ENCODE results near the gene ARHGAP5. TPM values are rescaled to one million over a fixed set of nuclear protein-coding genes. Genes with fewer than 3 reads are reported as not detected.
"Not testable (repeated sequence)": the region's sequence is repeated elsewhere in the genome, so short reads cannot be mapped to it uniquely, and the experiment has no call there.

The ARHGAP5 gene
- total RNA-seq, 1 donor, result 89.5 TPM

DNA sequence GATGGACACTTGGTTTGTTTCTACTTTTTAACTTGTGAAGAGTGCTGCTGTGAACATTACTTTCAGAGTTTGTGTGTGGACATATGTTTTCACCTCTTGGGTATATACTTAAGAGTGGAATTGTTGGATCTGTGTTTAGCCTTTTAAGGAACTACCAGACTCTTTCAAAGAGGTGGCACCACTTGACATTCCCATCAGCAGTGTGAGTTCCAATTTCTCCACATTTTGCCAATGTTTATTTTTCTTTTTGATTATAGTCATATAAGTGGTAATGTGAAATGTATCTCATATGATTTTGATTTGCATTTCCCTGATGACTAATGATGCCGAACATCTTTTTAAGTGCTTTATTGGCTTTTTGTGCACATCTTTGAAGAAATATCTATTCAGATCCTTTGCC, 44.8 kb downstream of the ARHGAP5 start:
- H3K9me3 ChIP-seq (ENCODE audit: low read depth, low read length), result no peaks in the 10 kb centered on the region
- H3K4me3 ChIP-seq (ENCODE audit: low read length), result no peak overlapping the region
- no peaks in the 10 kb centered on the region for H3K27me3 ChIP-seq (ENCODE audit: insufficient read depth, low read length)
- no peaks in the 10 kb centered on the region for H3K4me1 ChIP-seq (ENCODE audit: insufficient read depth, low read length)

DNA sequence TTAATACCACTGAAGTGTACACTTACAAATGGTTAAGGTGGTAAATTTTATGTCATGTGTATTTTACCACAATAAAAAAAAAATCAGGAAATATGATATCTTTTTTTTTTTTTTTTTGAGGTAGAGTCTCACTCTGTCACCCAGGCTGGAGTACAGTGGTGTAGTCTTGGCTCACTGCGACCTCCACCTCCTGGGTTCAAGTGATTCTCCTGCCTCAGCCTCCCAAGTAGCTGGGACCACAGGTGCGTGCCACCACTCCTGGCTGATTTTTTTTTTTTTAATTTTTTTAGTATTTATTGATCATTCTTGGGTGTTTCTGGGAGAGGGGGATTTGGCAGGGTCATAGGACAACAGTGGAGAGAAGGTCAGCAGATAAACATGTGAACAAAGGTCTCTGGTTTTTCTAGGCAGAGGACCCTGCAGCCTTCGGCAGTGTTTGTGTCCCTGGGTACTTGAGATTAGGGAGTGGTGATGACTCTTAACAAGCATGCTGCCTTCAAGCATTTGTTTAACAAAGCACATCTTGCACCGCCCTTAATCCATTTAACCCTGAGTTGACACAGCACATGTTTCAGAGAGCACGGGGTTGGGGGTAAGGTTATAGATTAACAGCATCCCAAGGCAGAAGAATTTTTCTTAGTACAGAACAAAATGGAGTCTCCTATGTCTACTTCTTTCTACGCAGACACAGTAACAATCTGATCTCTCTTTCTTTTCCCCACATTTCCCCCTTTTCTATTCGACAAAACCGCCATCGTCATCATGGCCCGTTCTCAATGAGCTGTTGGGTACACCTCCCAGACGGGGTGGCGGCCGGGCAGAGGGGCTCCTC, 50.0 kb downstream of the ARHGAP5 start:
- H3K4me3 ChIP-seq (ENCODE audit: low read length); H3K9me3 ChIP-seq (ENCODE audit: low read depth, low read length); H3K4me1 ChIP-seq (ENCODE audit: insufficient read depth, low read length); H3K27me3 ChIP-seq (ENCODE audit: insufficient read depth, low read length): not testable (repeated sequence)

DNA sequence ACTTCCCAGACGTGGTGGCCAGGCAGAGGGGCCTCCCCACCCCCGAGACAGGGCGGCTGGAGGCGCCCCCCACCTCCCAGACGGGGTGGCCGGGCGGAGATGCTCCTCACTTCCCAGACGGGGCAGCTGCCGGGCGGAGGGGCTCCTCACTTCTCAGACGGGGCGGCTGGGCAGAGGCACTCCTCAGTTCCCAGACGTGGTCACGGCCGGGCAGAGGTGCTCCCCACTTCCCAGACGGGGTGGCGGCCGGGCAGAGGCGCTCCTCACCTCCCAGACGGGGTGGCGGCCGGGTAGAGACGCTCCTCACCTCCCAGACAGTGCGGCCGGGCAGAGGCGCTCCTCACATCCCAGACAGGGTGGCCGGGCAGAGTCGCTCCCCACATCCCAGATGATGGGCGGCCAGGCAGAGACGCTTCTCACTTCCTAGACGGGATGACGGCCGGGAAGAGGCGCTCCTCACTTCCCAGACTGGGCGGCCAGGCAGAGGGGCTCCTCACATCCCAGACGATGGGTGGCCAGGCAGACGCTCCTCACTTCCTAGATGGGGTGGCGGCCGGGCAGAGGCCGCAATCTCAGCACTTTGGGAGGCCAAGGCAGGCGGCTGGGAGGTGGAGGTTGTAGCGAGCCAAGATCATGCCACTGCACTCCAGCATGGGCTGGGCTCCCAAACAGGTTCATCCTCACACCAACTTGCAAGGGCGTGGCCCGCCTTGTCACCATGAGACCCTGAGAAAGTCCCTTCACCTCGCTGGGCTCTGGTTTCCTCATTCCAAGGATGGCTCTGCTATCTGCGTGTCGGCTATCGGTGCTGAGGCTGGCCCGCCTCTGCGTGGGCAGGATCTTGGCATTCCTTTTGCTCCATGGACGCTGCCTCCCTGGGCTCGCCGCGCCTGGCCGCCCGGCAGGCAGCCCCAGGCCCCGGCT, 50.9 kb downstream of the ARHGAP5 start:
- not testable (repeated sequence) for H3K9me3 ChIP-seq (ENCODE audit: low read depth, low read length); H3K27me3 ChIP-seq (ENCODE audit: insufficient read depth, low read length); H3K4me3 ChIP-seq (ENCODE audit: low read length); H3K4me1 ChIP-seq (ENCODE audit: insufficient read depth, low read length)

DNA sequence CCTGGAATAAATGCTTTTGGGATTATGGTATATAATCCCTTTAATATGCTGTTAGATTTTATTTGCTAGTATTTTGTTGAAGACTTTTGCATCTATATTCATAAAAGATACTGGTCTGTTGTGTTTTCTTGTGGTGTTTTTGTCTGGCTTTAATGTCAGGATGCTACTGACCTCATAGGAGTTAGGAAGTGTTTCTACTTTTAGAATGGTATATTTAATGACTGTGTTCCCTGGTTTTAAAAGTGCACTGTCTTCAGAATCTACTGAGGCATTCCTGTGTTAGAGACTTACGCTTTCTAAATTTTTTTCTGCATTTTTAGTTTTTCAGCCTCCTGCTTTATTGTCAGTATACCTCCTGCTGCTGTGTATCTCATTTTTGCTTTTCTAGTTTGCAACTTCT, 51.6 kb downstream of the ARHGAP5 start:
- Histone ChIP-seq H3K27me3 (ENCODE audit: insufficient read depth, low read length) (no peaks in the 10 kb centered on the region), H3K4me1 (ENCODE audit: insufficient read depth, low read length) (no peaks in the 10 kb centered on the region), H3K4me3 (ENCODE audit: low read length) (no peak overlapping the region), H3K9me3 (ENCODE audit: low read depth, low read length) (no peaks in the 10 kb centered on the region)

DNA sequence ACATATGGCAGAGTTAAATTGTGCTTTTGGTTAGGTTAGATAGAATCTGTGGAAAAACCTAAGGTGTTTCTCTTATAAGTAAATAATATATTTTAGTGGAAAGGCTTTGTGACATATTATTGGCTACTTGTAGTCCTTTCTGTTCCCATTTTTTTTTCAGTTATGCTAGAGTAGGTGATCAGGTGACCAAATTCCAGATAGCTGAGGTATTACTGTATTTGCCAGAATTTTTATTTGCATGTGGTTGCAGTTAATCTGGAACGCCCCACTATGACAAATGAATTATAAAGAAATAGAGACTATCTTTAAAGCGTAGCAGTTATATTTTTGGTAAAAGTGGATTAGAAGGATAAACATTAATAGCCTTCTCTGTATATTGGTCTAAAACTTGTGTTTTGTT, 52.0 kb downstream of the ARHGAP5 start:
- no peaks in the 10 kb centered on the region for H3K4me1 ChIP-seq (ENCODE audit: insufficient read depth, low read length)
- no peaks in the 10 kb centered on the region for H3K9me3 ChIP-seq (ENCODE audit: low read depth, low read length)
- H3K27me3 ChIP-seq (ENCODE audit: insufficient read depth, low read length), result no peaks in the 10 kb centered on the region
- H3K4me3 ChIP-seq (ENCODE audit: low read length), result no peak overlapping the region

DNA sequence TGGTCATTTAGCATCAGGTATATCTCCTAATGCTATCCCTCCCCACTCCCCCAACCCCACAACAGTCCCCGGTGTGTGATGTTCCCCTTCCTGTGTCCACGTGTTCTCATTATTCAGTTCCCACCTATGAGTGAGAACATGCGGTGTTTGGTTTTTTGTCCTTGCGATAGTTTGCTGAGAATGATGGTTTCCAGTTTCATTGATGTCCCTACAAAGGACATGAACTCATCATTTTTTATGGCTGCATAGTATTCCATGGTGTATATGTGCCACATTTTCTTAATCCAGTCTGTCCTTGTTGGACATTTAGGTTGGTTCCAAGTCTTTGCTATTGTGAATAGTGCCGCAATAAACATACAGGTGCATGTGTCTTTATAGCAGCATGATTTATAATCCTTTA, 54.6 kb downstream of the ARHGAP5 start:
- not testable (repeated sequence) for H3K4me3 ChIP-seq (ENCODE audit: low read length); H3K27me3 ChIP-seq (ENCODE audit: insufficient read depth, low read length); H3K9me3 ChIP-seq (ENCODE audit: low read depth, low read length); H3K4me1 ChIP-seq (ENCODE audit: insufficient read depth, low read length)

DNA sequence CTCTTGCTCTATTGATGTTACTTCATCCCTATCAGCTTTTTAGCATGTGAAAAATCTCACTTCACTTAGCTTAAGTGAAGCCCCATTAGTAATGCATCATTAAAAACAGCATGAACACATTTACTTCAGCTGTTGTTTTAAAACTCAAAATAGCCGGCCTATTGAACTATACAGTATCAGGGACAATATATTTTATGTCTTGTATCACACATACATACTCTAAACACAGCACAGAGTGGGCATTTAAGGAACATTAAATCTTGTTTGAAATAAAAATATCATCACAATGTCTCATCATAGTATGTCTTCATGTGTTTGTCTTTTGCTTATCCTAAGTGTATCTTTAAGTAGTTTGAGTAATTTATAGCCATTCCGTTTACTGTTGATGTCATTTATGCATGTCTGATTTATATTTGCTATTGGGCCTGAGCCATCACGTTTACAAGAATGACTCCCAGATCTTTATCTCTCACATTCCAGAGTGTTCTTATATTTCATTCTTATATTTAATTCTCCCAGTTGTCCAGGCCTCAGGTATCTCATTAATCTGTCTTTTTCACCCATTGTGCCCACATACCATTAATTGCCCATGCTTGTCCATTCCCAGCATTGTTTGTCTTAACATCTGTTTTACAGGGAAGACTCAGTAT, 57.5 kb downstream of the ARHGAP5 start:
- Histone ChIP-seq H3K4me1 (ENCODE audit: insufficient read depth, low read length) (no peaks in the 10 kb centered on the region), H3K9me3 (ENCODE audit: low read depth, low read length) (no peaks in the 10 kb centered on the region), H3K27me3 (ENCODE audit: insufficient read depth, low read length) (no peaks in the 10 kb centered on the region), H3K4me3 (ENCODE audit: low read length) (no peak overlapping the region)

DNA sequence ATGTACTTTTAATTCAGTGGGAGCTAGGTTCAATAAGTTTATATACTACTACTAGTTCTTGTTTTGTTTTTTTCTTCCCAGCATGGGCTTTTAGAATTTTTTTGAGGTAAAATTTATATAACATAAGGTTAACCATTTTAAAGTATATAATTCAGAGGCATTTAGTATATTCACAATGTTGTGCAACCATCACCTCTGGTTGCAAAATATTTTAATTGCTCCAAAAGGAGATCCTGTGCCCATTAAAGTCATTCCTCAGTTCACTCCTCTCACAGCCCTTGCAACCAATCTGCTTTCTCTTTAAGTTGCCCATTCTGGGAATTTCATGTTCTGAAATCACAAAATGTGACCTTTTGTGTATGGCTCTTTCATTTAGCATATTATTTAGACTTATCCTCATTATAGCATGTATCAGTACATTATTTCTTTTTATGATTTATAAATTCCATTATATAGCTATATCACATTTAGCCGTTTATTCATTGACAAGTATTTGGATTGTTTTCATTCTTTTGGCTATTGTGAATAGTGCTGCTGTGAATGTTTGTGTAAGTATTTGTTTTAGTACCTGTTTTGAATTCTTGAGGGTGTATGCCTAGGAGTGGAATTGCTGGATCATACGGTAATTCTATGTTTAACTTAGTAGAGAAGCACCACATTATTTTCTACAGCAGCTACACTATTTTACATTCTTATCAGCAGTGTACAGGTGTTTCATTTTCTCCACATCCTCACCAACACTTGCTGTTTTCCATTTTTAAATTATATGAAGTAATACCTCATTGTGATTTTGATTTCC, 59.1 kb downstream of the ARHGAP5 start:
- Histone ChIP-seq H3K4me1 (ENCODE audit: insufficient read depth, low read length) (no peaks in the 10 kb centered on the region), H3K9me3 (ENCODE audit: low read depth, low read length) (no peaks in the 10 kb centered on the region), H3K27me3 (ENCODE audit: insufficient read depth, low read length) (no peaks in the 10 kb centered on the region), H3K4me3 (ENCODE audit: low read length) (no peak overlapping the region)

DNA sequence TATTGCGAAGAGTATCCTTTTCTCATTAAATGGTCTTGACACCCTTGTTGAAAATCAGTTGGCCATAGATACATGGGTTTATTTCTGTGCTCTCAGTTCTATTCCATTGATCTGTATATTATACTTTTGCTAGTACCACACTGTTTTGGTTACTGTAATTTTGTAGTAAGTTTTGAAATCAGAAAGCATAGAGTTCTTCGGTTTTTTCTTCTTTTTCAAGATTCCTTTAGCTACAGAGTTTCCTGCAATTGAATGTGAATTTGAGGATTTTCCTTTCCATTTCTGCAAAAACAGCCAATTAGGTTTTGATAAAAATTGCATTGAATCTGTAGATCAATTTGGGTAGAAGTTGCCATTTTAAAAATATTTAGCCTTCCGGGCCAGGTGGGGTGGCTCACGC, 60.2 kb downstream of the ARHGAP5 start:
- no peak overlapping the region for H3K4me3 ChIP-seq (ENCODE audit: low read length)
- no peaks in the 10 kb centered on the region for H3K27me3 ChIP-seq (ENCODE audit: insufficient read depth, low read length)

DNA sequence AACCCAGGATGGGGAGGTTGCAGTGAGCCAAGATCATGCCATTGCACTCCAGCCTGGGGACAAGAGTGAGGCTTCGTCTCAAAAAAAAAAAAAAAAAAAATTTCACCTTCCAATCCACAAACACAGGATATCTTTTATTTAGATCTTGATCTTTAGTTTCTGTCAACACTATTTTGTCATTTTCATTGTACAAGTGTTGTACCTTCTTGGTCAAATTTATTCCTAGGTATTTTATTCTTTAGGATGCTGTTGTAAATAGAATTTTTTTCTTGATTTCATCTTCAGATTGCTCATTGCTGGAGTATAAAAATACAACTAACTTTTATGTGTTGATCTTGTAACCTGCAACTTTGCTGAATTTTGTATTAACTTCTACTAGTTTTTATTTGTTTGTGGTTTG, 60.8 kb downstream of the ARHGAP5 start:
- no peaks in the 10 kb centered on the region for H3K27me3 ChIP-seq (ENCODE audit: insufficient read depth, low read length)
- no peak overlapping the region for H3K4me3 ChIP-seq (ENCODE audit: low read length)
- no peaks in the 10 kb centered on the region for H3K4me1 ChIP-seq (ENCODE audit: insufficient read depth, low read length)
- H3K9me3 ChIP-seq (ENCODE audit: low read depth, low read length), result no peaks in the 10 kb centered on the region

More for the DNA sequence above, 60.2 kb downstream of the ARHGAP5 start:
- Histone ChIP-seq H3K9me3 (ENCODE audit: low read depth, low read length) (no peaks in the 10 kb centered on the region), H3K4me1 (ENCODE audit: insufficient read depth, low read length) (no peaks in the 10 kb centered on the region)

DNA sequence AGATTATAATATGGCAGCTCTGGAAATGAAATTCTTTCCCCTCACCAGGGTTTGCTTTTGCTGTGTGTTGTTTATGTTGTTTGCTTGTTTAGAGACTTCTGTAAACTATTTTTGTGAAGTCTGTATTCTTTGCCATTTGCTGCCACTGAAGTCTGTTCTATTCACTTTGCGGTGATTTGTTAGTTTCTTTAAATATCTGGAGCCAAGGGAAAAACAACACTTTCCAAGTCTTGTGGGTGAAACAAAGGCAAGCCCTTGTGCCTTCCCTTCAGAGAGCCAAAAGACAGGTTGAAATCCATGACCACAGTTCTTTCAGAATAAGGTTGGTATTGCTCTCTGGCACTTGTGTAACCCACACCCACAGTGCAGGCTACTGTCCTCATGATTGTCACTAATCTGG, 65.2 kb downstream of the ARHGAP5 start:
- H3K9me3 ChIP-seq (ENCODE audit: low read depth, low read length), result no peaks in the 10 kb centered on the region
- no peak overlapping the region for H3K4me3 ChIP-seq (ENCODE audit: low read length)
- H3K27me3 ChIP-seq (ENCODE audit: insufficient read depth, low read length), result no peaks in the 10 kb centered on the region
- no peaks in the 10 kb centered on the region for H3K4me1 ChIP-seq (ENCODE audit: insufficient read depth, low read length)

DNA sequence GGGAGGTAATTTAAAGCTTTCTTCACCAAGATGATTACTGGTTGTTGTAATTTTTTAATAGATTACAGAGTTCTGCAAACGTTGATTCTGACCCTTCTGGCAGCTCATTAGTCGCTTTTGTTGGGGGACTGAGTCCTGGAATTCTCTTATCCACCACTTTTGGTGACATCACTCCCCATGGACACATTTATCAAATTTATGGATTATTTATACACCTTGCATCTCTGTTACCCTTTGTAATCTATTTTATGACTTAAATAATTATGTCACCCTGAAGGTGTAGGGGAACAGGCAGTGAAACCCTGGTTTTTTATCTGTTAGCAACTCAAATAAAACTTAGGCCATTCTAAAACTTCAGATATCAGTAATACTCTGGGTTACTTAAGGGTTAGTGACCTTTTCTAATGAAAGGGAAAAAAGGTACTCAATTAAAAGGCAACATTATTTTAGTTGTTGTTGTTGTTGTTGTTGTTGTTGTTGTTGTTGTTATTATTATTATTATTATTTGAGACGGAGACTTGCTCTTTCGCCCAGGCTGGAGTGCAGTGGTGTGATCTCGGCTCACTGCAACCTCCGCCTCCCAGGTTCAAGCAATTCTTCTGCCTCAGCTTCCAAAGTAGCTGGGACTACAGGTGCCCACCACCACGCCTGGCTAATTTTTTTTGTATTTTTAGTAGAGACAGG, 65.8 kb downstream of the ARHGAP5 start:
- no peaks in the 10 kb centered on the region for H3K9me3 ChIP-seq (ENCODE audit: low read depth, low read length)
- H3K4me3 ChIP-seq (ENCODE audit: low read length), result no peak overlapping the region
- no peaks in the 10 kb centered on the region for H3K4me1 ChIP-seq (ENCODE audit: insufficient read depth, low read length)
- H3K27me3 ChIP-seq (ENCODE audit: insufficient read depth, low read length), result no peaks in the 10 kb centered on the region

DNA sequence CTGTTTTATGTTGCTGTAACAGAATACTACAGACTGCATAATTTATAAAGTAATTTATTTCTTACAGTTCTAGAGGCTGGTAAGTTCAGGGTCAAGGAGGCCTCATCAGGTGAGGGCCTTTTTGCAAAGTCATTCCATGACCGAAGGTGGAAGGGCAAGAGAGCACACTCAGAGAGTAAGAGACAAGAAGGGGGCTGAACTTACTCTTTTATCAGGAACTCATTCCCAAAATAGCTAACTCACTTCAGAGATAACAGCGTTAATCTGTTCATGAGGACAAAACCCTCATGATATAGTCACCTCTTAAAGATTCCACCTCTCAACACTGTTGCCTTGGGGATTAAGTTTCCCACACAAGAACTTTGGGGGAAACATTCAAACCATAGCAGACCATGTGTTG, 73.3 kb downstream of the ARHGAP5 start:
- no peak overlapping the region for H3K4me3 ChIP-seq (ENCODE audit: low read length)
- H3K27me3 ChIP-seq (ENCODE audit: insufficient read depth, low read length), result no peaks in the 10 kb centered on the region
- no peaks in the 10 kb centered on the region for H3K9me3 ChIP-seq (ENCODE audit: low read depth, low read length)
- no peaks in the 10 kb centered on the region for H3K4me1 ChIP-seq (ENCODE audit: insufficient read depth, low read length)

DNA sequence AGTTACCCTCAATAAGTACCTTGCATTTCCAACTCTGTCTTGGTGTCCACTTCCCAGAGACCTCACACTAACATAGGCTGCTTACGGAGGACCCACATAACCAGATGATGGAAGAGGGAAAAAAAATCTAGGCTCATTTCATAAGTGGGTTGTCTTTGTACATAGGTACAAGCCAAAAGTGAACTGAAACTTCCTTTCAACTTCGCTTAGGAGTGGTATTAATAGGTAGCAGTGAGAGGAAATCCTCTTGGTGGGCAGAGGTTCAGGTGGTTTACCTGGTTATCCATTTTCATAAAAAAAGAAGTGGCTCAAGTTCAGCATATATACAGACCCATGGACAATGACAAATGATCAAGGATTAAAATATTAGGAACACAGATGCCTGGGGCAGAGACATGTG, 88.9 kb downstream of the ARHGAP5 start:
- H3K9me3 ChIP-seq (ENCODE audit: low read depth, low read length), result no peaks in the 10 kb centered on the region
- H3K4me3 ChIP-seq (ENCODE audit: low read length), result no peak overlapping the region
- H3K4me1 ChIP-seq (ENCODE audit: insufficient read depth, low read length), result no peaks in the 10 kb centered on the region
- no peaks in the 10 kb centered on the region for H3K27me3 ChIP-seq (ENCODE audit: insufficient read depth, low read length)

Measured in mononuclear cell (primary cell).